Mucosa of descending colon (tissue), 3 donors: ENCODE results near the gene PLXNB3. TPM values are rescaled to one million over a fixed set of nuclear protein-coding genes. Genes with fewer than 3 reads are reported as not detected.

Experiments
- ATAC-seq: fragments of 200-7000 bp; cut with Tn5 transposase; one replicate; pipeline ENCODE4 v1.9.1; 2020; ENCODE audit warnings: mild to moderate bottlenecking, moderate library complexity
- DNase-seq, 3 donors: peaks; one replicate each; pipeline ENCODE4 v3.0.0-alpha.2; 2020
- H3K36me3 ChIP-seq: fragments of 200-600 bp; one replicate; pipeline ENCODE4 v1.8.0; 2021; ENCODE audit warnings: low read depth, mild to moderate bottlenecking
- H3K4me1 ChIP-seq: fragments of 200-600 bp; one replicate; pipeline ENCODE4 v1.8.0; 2021; ENCODE audit warnings: low read depth, mild to moderate bottlenecking
- H3K4me3 ChIP-seq: fragments of 200-600 bp; one replicate; pipeline ENCODE4 v1.8.0; 2021; ENCODE audit warnings: mild to moderate bottlenecking
- H3K9me3 ChIP-seq: fragments of 200-600 bp; one replicate; pipeline ENCODE4 v1.8.0; 2021; ENCODE audit warnings: mild to moderate bottlenecking
- CTCF ChIP-seq: fragments of 200-600 bp; IDR thresholded peaks from one replicate; pipeline ENCODE4 v1.8.0; 2022; ENCODE audit warnings: antibody characterized with exemption, mild to moderate bottlenecking
- intact Hi-C, 2 donors: fragments of 100-400 bp; cut with DNase I in 1 of 2; cut with micrococcal nuclease in 1 of 2; formaldehyde crosslinking; loops; one replicate each; pipeline versions ENCODE4 v1.11.0 to v1.11.1; 2022; cut with DNase I, micrococcal nuclease
- total RNA-seq, 3 donors: library from RNA; stranded (reverse); fragmentation: NEBNext Ultra II Directional in 2 of 3; extraction: Animal tissue kit (Norgen Biotek cat#: 25700) in 2 of 3; gene quantifications; one replicate each; pipeline versions ENCODE4 v1.2.1 to v1.2.4, GENCODE V29; 2021 to 2023
- donor health status: DM: no; HTN: no; CAD: no; lungs with moderate emphysema.
- donor health status: DM: no; HTN: no; CAD: no.
- donor health status: DM: no; HTN: yes; CAD: no.

PLXNB3 gene
- total RNA-seq, 3 donors from 2014 or later, result 3.0 to 44.9 (median 3.3) TPM

- ATAC-seq, result no peak
These were observed 12.6 kb downstream of the PLXNB3 start for GRCh38 chrX:153776611-153777045.

GRCh38 chrX:153777261-153778090 is 13.4 kb downstream of the PLXNB3 start:
- no peaks in the 10 kb centered on the region for H3K36me3 ChIP-seq
- no peaks in the 10 kb centered on the region for H3K4me1 ChIP-seq
- H3K4me3 ChIP-seq, result no peak overlapping the region
- peak in 2 of 3 donors; percentile 6 to 38 for DNase-seq
- intact Hi-C loops, result no loop called here
- no peak for ATAC-seq
- TF ChIP-seq CTCF, result no peak
- H3K9me3 ChIP-seq, result no peaks in the 10 kb centered on the region

More at GRCh38 chrX:153776611-153777045, 12.6 kb downstream of the PLXNB3 start:
- H3K4me1 ChIP-seq, result no peaks in the 10 kb centered on the region
- intact Hi-C loops, result no loop called here
- peak in 2 of 3 donors; percentile 16 to 43 for DNase-seq
- TF ChIP-seq CTCF, result no peak
- H3K36me3 ChIP-seq, result no peaks in the 10 kb centered on the region
- H3K9me3 ChIP-seq, result no peaks in the 10 kb centered on the region
- H3K4me3 ChIP-seq, result no peak overlapping the region

DNA sequence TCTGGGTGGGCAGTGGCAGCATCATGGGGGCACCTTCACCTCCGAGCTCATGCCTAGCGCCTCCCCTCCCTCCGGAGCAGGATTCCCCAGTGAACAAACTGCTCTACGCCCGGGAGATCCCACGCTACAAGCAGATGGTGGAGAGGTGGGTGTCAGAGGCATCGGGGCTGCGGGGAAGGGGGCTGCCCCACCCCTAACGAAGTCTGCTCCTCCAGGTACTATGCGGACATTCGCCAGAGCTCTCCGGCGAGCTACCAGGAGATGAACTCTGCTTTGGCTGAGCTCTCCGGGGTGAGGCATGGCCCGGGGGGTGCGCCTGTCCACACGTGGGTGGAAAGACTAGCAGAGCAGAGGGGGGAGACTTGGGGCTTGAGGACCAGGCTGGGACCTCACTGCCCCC is 14.1 kb downstream of the PLXNB3 start:
- ATAC-seq (no peak), DNase-seq (peak in 1 of 3 donors; percentile 46)
- intact Hi-C loops, result no loop called here
- Histone ChIP-seq H3K4me3 (no peak overlapping the region), H3K9me3 (no peaks in the 10 kb centered on the region), H3K36me3 (no peaks in the 10 kb centered on the region), H3K4me1 (no peaks in the 10 kb centered on the region)
- TF ChIP-seq CTCF, result no peak

- no peak overlapping the region for H3K4me3 ChIP-seq
- DNase-seq, result no peak
- H3K4me1 ChIP-seq, result no peaks in the 10 kb centered on the region
- no peaks in the 10 kb centered on the region for H3K9me3 ChIP-seq
- no peak for ATAC-seq
- TF ChIP-seq CTCF, result no peak
- intact Hi-C loops, result no loop called here
- H3K36me3 ChIP-seq, result no peaks in the 10 kb centered on the region
These were observed 14.6 kb downstream of the PLXNB3 start for GRCh38 chrX:153778684-153779101.

DNA sequence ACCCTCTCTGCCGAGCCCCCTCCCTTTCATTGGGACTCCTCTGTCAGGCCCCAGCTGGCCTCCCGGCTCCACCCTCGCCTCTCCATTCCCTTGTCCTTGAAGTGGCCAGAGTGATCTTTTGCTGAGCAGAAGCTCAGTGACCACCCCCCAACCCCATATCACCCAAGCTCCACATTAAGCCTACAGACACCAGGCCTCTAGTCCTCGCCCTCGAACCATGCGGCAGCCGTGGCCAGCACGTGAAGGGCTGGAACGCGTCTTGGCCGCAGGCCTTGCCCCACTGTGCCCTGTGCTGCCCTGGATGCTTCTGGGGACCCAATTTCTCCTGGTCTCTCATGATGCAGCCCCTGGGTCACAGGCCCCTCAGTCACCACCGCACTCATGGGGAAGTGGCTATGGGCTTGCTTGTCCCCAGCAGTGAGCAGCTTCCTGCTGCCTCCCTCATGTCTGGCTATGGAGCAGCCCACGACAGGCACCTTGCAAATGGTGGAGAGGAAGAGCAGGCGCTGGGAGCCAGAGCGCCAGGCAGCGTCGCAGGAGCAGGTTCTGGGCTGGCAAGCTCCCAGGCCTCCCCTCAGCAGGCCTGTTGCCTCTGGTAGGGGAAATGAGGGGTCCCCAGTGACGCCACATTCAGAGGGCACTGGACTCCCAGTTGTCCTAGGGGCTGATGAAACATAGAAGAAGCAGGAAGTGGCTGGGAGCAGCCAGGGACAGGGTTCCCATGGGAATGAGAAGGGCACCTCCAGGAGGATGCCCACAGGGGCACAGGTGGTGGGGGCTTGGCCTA is 16.0 kb downstream of the PLXNB3 start:
- DNase-seq, result no peak
- no peak for TF ChIP-seq CTCF
- no peak for ATAC-seq
- Histone ChIP-seq H3K4me3 (no peak overlapping the region), H3K36me3 (no peaks in the 10 kb centered on the region), H3K9me3 (no peaks in the 10 kb centered on the region), H3K4me1 (no peaks in the 10 kb centered on the region)
- intact Hi-C loops, result no loop called here
